Measurements from ENCODE around the gene PRICKLE2.

PRICKLE2 gene

DNA sequence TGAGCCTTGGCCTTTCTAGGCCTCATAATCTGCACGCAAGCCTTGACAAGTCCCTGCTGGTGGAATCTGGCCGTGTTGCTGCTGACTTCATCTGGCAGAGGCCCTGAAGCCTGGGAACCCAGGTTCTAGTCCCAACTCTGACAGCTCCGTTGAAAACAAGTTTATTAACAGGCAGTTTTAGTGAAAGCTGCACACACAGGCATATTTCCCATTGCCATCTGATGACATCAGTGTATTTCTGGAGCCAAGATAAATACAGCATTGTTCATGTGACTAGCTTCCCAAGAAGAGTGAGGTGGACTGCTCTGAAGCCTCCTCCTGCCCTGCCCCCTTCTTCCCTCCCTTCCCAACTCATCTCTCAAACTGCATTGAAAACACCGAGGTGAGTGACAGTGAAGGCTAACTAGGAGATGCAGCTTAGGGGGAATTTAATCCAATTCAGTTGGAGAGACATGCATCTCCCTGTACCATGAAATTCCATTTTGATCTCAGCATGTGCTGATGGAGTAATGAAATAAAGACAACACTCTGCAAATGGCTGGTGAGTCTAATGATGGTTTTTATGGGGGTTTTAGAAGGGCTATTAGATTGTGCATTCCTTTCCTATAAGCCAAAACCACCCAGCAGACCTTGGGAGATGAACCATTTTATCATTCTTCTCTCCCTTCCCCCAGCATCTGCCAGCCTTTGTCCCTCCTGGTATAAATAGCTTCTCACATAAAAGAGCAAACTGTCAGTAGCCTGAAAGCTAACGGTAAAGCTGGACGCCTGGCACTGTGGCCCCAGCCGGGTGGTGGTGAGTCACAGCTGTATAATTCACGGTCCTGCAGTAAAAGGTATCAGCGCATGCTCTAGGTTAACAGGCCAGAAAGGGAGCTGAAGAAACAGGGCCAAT is 38.0 kb downstream of the PRICKLE2 start:
- no peak for DNase-seq

- no peak for DNase-seq
Measured at GRCh38 chr3:64186667-64187064, 38.6 kb downstream of the PRICKLE2 start.

GRCh38 chr3:64185436-64185835 is 39.8 kb downstream of the PRICKLE2 start:
- no peak for DNase-seq

- no peak for DNase-seq
Measured at GRCh38 chr3:64184621-64185020, 40.6 kb downstream of the PRICKLE2 start.

DNA sequence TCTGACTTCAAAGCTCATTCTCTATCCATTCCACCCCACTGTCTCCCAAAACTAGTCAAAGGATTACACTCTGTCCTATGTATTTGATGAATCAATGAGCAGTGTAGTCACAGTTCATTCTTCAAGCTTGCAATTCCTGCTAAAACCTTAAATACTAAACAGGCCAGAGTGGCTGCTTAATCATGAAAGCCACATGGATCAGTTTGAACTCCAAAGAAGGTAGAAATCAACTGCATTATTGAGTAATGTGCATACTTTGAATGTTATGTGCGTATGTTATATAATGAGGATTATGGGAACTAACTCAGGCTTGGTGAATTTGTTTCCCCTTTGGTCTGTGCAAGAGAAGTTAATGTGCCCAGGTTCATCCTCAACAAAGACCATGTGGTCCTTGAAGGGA is 45.4 kb downstream of the PRICKLE2 start:
- DNase-seq = no peak

DNA sequence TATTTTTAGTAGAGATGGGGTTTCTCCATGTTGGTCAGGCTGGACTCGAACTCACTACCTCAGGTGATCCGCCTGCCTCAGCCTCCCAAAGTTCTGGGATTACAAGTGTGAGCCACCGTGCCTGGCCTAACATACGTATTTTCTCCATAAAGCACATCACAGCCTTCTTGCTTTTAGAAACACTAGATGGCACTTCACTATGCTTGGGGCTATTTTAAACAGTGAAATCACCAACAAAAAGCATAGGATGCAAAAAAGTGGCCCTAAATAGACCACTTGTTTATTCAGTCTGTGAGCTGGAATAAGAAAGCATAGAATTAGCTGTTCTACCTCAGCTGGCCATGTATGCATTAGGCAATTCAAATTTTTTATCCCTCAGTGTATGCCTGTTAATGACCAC is 46.0 kb downstream of the PRICKLE2 start:
- DNase-seq = no peak

GRCh38 chr3:64178419-64178818 is 46.8 kb downstream of the PRICKLE2 start:
- no peak for DNase-seq

GRCh38 chr3:64176461-64176996 is 48.7 kb downstream of the PRICKLE2 start:
- no peak for DNase-seq

GRCh38 chr3:64174328-64174727 is 50.9 kb downstream of the PRICKLE2 start:
- no peak for DNase-seq

GRCh38 chr3:64173563-64173962 is 51.7 kb downstream of the PRICKLE2 start:
- DNase-seq = no peak

- no peak for DNase-seq
Measured at GRCh38 chr3:64170270-64170669, 55.0 kb downstream of the PRICKLE2 start.

- no peak for DNase-seq
Measured at GRCh38 chr3:64167868-64168267, 57.4 kb downstream of the PRICKLE2 start.

DNA sequence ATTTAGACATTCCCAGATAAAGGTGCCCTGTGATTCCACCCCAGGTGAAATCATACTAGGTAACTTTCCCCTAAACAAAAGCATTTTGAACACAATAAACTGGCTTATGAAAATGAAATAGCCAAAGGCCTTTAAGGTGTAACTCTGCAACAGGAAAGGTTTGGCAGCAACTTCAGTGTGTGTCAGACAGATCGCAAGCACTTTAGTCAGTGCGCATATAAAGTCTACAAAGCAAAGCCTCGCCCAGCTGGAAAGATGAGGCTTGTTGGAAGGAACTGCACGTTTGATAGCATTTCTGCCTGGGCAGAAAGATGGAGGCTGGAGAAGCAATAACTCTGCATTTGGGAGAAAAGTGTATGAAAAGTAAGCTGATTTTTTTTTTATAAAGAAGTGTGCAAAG is 57.9 kb downstream of the PRICKLE2 start:
- DNase-seq = no peak

DNA sequence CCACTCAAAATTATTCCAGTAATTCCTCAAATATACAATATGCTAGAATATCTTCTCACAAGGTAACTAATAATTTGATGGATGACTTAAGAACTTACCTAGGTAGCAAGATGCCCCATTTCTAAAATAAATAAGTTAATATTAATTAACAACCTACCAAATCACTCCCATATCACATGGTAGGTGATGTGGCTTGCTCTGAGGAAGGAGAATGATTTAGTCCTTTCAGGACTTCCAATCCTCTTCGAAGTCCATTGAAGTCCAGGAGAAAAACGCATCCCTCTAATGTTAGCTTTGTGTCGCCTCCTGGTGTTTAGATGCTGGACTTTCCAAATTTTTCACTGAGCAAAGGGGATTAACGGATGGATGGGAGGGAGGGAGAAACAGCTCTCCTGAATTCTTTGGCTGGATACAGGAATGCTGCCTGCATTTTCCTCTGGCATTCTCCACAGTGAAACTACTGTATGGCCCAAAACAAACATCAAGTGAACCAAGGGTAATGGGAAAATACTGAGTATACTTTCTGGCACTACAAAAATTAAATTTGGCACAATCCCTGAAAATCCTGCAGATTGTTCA is 58.6 kb downstream of the PRICKLE2 start:
- DNase-seq = no peak

DNA sequence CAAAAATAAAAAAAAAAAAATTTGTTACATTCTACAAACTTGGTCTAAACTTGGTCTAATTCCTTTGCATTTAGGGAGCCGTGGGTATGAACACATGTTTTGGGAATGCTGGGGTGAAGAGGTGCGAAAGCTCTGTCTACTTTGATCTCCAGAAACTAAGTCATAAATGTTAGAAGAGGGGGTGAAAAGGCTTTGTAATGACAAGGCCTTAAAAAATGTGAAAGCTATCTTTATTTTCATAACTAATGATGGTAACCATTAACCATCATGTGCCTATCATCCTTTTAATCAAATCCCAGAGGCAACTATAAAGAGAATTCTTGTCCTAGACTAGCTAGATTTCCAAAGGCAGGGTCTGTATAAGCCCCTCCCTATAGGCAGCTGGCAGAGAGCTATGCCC is 60.9 kb downstream of the PRICKLE2 start:
- no peak for DNase-seq

DNA sequence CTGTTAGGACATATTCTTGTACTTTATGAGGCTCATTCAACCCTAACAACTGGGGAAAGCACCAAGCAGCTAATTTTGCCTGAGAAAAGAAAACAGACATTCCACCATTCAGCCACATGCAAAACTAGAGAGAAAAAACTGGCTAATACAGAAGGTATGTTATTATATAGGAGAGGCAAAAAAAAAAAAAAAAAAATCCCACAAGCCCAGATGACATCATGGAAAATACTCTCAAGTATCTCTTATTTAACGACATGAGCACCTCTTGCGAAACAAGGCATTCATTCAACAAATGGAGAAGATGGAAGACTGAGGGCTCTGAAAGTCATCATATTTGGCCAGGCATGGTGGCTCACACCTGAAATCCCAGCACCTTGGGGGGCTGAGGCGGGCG is 61.5 kb downstream of the PRICKLE2 start:
- DNase-seq = no peak

DNA sequence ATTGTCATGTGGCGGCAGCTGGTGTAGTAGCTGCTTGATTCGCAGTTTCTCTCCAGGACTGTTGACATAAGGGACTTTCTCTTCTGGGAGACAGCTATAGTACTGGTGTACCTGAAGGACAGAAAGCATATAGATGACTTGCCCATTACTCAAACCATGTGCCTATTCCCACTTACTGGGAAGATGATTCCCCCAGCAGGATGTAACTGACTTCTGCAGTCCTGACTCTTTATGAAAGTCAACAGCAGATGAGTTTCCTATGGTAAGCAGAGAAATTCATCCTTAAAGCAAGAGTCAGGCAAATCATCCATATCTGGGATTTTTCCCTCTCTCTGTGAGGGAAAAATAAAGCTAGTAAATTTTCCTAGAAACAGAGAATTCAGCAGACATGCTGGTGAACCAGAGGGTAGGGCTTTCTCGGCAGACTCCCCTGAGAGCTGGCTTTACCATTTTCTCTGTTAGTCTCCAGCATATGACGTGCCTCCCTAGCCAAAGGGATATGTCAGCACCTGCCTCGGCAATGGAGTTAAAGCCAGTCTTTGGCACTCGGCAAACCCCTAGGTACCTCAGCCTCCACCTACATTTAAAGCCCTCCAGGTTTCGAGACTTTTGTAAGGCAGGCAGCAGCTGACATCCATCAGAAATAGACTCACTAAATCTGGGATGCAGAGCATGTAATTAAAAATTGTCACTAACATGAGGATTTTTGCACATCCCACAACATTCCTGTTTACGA is 62.1 kb downstream of the PRICKLE2 start:
- DNase-seq = no peak

DNA sequence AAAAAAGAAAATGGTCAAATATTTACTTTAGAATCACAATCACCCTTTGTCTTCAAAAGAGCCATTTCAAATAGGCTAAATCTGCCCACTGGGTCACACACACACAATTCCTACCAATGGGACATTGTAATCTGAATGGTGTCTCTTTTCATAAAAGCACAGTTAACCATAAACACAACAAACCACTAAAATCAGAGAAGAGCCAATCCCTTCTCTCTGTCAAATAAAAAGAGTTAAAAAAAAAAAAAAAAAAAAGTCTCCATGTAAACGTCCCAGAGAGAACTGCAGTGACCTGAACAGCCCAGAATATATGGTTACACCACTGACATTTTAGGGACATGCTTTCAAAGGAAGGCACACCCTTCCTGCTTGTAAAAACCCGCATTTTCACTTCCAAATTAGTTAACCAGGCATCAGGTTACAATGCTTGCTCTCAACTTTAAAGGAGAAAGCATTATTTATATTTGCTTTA is 63.7 kb downstream of the PRICKLE2 start:
- no peak for DNase-seq

- no peak for DNase-seq
Measured at GRCh38 chr3:64160000-64160695, 65.1 kb downstream of the PRICKLE2 start.

DNA sequence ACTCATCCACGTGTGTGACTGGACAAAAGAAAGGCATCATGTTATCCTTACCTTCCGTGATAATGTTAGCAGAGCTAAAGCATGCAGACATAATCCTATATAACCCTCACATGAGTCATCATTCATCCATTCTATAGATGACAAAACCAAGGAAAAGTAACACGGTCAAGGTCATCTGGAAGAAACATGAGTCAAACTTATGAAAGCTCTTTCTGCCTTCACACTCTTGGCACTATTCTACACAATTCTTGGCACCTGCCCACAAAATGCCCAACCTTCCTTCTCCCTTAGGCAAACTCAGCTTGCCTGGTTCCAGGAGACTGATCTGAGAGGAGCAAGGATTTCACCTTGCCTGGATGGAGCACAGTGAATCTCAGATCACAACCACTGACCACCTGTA is 66.9 kb downstream of the PRICKLE2 start:
- DNase-seq = no peak

DNA sequence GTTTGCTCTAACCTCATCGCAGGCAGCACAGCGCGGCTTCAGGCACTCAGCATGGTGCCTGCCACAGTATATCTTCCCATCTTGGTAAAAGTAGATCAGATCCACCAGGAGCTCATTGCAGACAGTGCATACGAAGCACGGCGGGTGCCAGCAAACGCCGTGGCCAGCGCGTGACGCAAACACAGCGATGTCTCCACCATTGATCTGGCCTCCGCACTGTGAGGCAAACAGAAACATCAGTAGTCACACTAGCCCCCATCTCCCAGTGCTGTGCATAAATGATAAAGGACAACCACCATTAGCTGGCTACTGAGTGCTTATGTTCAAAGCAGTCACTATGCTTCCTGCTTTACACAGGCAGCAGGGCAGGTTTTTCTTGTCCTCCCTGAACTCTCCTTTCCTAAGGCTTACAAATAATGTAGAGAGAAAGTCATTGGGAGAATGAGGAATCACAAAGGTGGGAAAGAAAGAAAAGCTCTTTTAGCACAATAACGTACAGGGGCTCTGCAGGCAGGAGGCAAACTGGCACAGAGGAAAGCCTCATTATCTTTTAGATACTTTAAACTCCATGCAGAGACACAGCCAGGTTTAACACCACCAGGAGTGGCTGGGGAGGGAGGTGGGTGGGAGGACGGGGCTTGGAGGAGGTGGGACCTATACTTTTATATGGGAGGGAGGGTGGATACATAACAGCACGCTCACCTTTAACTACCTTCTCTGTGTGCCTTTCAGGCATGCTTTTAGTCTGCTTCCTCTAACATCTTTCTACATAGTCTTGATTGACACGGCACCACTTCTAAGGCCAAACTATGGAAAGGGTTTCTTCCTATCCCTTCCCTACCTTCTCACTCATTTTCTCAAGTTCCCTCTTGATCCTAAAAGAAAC is 67.9 kb downstream of the PRICKLE2 start:
- no peak for DNase-seq

GRCh38 chr3:64155328-64155727 is 69.9 kb downstream of the PRICKLE2 start:
- DNase-seq = no peak

Measured in CD4-positive, alpha-beta T cell treated with Interleukin-1 beta for 1 hour (primary cell).